Jurkat, Clone E6-1 (cell line): ENCODE measurements around the gene SLC25A36.
A peak's percentile ranks its signal among the peaks of the same experiment; 100 is the strongest.
"Not testable (repeated sequence)": the region's sequence is repeated elsewhere in the genome, so short reads cannot be mapped to it uniquely, and the experiment has no call there.

Source experiments
- DNase-seq: peaks from one replicate; pipeline ENCODE4 v3.0.0-alpha.2; 2011; ENCODE audit warnings: low read depth, low spot score
- H3K4me3 ChIP-seq: 2 replicates; pipeline ENCODE4 v1.5.1; 2011; ENCODE audit warnings: mild to moderate bottlenecking, low read length, control low read depth, moderate library complexity

SLC25A36 gene

DNA sequence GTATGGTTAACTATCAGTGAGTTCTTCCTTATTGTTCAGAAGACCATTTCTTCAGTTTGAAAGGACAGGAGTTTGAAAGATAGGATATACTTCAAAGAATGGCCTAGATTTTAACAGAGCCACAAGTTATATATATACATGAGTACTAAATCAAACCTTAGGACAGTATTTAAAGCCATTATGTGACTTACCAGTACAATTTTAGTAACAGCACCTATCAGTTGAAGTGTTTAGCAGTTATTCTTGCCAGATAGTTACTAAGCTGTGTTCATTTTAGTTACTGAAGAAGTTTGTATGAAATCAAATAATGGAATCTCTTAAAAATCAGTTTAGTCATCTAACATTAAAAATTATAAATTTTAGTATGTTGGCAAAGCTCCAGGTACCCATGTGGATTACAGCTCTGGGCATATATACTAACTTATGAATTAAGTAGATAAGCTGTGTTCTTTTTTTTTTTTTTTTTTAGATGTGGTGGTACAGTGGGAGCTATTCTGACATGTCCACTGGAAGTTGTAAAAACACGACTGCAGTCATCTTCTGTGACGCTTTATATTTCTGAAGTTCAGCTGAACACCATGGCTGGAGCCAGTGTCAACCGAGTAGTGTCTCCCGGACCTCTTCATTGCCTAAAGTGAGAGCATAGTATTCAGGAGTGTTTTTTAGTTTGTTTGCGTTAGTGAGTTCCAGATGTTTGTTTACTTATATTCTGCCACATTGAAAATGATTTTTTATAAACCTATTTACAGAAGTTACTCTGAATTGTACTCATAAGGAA, 14.6 kb downstream of the SLC25A36 start:
- no peak overlapping the region for H3K4me3 ChIP-seq
- DNase-seq, result no peak

DNA sequence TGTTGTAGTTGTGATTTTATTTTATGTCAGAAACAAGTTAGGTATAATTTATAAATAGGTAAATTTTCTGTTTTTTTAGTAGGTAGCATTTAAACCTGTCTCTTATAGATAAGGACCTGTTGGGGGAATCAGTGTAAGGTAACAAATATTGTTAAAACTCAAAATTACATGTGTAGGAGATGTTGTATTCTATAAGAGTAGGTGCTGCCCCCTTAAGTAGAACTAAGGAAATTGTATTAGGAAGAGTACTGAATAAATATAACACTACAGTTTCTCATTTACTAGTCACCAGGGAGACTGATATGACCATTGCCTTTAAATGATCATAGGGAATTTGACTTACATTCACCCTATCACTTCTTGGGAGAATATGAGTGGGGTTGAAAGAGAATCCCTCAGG, 31.2 kb downstream of the SLC25A36 start:
- no peak overlapping the region for H3K4me3 ChIP-seq
- DNase-seq, result no peak

DNA sequence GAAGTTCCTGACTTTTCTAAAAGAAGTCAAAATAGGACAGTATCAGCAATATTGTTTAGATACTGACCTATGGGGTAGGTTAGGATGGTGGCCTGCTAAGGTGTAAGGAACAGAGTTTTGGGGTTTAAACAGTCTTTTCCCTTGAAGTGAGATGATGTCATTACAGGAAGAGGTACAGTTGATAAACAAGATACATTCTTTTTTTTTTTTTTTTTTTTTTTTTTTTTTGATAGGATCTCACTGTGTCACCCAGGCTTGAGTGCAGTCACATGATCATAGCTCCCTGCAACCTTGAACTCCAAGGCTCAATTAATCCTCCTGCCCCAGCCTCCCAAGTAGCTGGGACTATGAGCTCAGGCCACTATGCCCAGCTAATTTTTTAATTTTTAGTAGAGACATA, 33.3 kb downstream of the SLC25A36 start:
- H3K4me3 ChIP-seq, result no peak overlapping the region
- no peak for DNase-seq

DNA sequence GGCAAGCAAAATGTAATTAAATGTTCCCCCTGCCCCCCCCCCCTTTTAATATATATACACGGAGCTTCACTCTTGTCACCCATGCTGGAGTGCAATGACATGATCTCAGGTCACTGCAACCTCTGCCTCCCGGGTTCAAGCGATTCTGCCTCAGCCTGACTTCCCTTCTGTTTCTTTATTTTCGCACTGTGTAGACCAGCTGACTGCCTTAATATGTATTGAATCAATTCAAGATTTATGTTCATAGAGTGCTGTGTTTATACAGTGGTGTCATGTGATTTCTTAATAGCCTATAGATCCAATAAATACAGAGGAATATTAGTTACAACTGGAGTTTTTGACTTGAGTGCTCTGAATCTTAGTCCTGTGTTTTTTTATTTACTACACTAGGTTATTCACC, 39.0 kb downstream of the SLC25A36 start:
- no peak overlapping the region for H3K4me3 ChIP-seq

DNA sequence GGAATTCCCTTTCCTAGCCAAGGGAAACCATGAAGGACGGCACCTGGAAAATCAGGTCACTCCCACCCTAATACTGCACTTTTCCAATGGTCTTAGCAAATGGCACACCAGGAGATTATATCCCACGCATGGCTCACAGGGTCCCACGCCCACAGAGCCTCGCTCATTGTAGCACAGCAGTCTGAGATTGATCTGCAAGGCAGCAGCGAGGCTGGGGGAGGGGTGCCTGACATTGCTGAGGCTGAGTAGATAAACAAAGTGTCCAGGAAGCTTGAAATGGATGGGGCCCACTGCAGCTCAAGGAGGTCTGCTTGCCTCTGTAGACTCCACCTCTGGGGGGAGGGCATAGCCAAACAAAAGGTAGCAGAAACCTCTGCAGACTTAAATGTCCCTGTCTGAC, 46.2 kb downstream of the SLC25A36 start:
- DNase-seq, H3K4me3 ChIP-seq: not testable (repeated sequence)

More for the DNA sequence above, 39.0 kb downstream of the SLC25A36 start:
- DNase-seq, result no peak

GRCh38 chr3:140994316-140994715, 52.7 kb downstream of the SLC25A36 start:
- no peak for DNase-seq
- H3K4me3 ChIP-seq, result no peak overlapping the region

- DNase-seq, result not testable (repeated sequence)
These were observed 53.2 kb downstream of the SLC25A36 start for GRCh38 chr3:140994861-140995260.

DNA sequence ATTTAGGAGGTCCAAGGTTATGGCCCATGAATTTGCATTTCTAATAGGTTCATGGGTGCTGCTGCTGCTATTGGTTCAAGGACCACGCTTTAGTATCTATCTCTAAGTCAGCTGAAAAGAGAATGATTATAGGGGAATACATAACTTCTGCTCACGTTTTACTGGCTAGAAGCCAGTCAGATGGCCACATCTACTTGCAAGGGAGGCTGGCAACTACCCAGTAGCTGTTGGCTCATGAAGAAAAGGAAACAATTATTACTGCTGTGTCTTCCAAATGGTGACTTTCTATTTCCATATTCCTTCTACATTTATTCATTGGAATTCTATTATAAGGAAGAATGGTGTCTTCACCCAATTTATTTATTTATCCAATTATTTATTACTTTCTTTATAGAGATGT, 54.2 kb downstream of the SLC25A36 start:
- no peak overlapping the region for H3K4me3 ChIP-seq
- no peak for DNase-seq

More at GRCh38 chr3:140994861-140995260, 53.2 kb downstream of the SLC25A36 start:
- H3K4me3 ChIP-seq, result not testable (repeated sequence)

GRCh38 chr3:141000027-141000663, 58.5 kb downstream of the SLC25A36 start:
- peak; percentile 76 for DNase-seq

GRCh38 chr3:141000686-141001085, 59.0 kb downstream of the SLC25A36 start:
- DNase-seq, result no peak
- no peak overlapping the region for H3K4me3 ChIP-seq

More at GRCh38 chr3:141000027-141000663, 58.5 kb downstream of the SLC25A36 start:
- H3K4me3 ChIP-seq, result no peak overlapping the region

DNA sequence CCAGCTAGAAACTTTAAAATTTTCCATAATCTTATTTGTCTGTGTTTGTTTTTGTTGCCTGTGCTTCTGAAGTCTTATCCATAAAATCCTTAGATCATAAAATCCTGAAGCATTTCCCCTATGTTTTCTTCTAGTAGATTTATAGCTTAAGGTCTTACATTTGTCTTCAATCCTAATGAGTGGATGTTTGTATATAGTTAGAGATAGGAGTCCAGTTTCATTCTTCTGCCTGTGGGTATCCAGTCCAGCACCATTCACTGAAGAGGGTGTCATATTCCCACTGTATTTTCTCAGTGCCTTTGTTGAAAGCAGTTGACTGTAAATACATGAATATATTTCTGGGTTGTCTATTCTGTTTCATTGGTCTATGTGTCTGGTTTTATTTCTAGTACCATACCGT, 64.7 kb downstream of the SLC25A36 start:
- no peak overlapping the region for H3K4me3 ChIP-seq
- no peak for DNase-seq

DNA sequence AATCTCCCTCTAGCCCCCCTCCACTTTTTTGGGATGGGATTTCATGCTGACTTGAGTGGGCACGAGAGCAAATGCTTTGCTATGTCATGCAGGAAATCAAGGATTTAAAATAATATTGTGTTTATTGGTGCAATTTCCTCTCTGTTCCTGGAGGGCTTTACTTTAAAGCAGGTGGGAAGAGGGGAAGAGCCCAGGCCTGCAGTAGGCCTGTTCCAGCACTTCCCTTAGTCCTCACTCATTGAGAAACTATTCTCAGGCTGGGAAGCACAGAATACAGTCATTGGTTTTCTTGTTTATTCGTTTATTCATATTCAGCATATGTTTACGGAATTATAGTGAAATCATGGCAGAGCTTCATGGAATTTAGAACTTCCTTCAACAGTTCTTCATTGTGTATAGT, 67.9 kb downstream of the SLC25A36 start:
- H3K4me3 ChIP-seq, result no peak overlapping the region
- no peak for DNase-seq

DNA sequence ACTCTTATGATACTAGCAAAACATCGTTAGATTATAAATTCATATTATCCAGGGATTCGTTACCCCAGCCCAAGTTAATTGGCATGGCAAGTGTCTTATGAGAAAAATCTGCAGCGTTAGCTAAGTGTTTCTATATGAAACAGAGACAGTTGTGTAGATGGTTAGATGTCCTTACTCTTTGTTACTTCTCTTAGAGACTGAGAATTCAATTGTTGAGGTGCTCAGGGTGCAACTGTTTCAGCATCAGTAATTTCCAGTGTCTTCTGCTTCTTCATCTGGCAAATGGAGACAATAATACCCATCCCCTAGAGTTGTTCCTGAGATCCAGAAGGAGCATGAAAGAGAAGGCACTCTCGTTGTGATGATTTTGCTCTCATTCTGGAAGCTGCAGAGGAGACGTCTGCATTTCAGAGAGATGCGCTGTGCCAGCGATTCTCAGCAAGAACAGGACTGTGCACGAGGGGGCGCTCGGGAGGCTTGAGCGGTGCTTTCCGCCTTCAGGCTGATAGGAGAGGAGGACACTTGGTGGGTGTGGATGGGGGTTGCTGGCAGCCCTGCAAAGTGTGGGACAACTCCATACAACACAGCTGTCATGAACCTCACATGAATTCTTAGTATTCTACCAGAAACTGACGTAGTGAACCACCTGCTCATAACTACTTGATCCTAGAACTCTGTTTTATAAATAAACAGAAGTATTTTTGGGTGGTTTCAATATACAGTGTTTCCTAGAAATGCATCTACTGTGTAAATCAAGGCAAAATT, 69.8 kb downstream of the SLC25A36 start:
- no peak overlapping the region for H3K4me3 ChIP-seq
- DNase-seq, result peak; percentile 70

DNA sequence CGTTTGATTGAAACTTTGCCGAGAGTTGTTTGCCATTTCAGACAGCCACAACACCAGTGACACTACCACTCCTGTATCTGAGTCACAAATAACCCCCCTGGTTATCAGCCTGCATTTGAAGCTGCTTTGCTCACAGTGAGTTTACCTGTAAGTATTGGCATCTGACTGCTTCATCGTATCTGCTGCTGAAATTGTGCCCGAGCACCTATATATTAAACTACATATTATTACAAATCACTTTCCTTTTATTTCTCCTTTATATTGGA, 70.3 kb downstream of the SLC25A36 start:
- DNase-seq, result no peak
- no peak overlapping the region for H3K4me3 ChIP-seq

GRCh38 chr3:141012571-141012970, 70.9 kb downstream of the SLC25A36 start:
- no peak for DNase-seq
- H3K4me3 ChIP-seq, result no peak overlapping the region

DNA sequence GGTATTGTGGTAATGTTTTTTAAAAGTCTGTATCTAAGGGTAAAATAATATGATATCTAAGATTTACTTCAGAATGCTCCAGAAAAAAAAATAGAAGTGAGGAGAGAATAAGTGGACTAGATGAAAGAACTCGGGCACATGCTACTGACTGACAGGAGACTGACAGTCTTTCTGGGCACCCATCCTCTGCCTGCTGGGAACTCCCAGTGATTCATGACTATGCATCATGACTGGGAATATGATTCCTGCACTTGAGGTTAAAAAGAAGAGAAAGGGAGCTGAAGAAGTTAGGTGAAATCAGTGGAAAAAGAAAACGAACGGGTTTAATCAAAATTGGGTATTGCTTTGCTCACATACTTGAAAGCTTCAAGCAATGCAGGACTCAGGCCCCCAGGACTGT, 73.8 kb downstream of the SLC25A36 start:
- no peak for DNase-seq
- no peak overlapping the region for H3K4me3 ChIP-seq

DNA sequence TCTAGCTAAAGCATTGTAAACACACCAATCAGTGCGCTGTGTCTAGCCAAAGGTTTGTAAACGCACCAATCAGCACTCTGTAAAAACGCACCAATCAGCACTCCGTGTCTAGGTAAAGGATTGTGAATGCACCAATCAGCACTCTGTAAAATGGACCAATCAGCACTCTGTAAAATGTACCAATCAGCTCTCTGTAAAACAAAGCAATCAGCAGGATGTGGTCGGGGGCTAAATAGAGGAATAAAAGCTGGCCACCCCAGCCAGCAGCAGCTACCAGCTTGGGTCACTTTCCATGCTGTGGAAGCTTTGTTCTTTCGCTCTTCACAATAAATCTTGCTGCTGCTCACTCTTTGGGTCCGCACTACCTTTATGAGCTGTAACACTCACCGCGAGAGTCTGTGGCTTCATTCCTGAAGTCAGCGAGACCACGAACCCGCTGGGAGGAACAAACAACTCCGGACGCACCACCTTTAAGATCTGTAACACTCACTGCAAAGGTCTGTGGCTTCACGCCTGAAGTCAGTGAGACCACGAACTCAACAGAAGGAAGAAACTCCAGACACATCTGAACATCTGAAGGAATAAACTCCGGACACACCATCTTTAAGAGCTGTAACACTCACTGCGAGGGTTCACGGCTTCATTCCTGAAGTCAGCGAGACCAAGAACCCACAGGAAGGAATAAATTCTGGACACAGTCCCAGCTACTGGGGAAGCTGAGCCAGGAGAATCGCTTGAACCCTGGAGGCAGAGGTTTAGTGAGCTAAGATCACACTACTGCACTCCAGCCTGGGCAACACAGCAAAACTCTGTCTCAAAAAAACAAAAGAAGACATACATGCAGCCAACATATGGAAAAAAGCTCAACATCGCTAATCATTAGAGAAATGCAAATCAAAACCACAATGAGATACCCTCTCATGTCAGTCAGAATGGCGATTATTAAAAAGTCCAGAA, 76.0 kb downstream of the SLC25A36 start:
- peak; percentile 78 for DNase-seq
- peak overlapping the region; percentile 6 for H3K4me3 ChIP-seq

GRCh38 chr3:141019244-141019643, 77.6 kb downstream of the SLC25A36 start:
- no peak for DNase-seq
- no peak overlapping the region for H3K4me3 ChIP-seq

- peak; percentile 26 for DNase-seq
- H3K4me3 ChIP-seq, result no peak overlapping the region
These were observed 78.7 kb downstream of the SLC25A36 start for GRCh38 chr3:141020143-141020830.
